Measurements from ENCODE around the gene FARS2.

DNA sequence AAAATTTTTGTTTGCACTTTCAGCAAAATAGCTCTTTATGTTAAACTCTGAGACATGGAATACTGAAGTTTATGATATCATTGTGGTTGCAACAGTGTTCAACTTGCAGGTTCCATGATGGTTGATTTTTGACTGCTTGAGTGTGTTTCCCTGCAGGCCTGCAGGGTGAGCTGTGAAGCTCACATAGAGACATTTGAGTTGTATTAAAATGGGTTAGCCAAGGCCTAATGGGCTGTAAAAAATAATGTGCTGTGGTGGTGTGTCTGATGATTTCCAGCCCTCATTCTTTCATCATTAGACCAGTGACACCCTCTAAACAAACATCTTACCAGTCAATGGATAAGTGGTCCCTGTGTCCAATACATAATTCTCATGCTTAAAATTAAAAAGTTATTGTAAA is 321.4 kb downstream of the FARS2 start:
- TF ChIP-seq, protein P1, sequence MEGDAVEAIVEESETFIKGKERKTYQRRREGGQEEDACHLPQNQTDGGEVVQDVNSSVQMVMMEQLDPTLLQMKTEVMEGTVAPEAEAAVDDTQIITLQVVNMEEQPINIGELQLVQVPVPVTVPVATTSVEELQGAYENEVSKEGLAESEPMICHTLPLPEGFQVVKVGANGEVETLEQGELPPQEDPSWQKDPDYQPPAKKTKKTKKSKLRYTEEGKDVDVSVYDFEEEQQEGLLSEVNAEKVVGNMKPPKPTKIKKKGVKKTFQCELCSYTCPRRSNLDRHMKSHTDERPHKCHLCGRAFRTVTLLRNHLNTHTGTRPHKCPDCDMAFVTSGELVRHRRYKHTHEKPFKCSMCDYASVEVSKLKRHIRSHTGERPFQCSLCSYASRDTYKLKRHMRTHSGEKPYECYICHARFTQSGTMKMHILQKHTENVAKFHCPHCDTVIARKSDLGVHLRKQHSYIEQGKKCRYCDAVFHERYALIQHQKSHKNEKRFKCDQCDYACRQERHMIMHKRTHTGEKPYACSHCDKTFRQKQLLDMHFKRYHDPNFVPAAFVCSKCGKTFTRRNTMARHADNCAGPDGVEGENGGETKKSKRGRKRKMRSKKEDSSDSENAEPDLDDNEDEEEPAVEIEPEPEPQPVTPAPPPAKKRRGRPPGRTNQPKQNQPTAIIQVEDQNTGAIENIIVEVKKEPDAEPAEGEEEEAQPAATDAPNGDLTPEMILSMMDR (IDR thresholded peaks at IDR 0.05), result no peak
- TF ChIP-seq POLR2A (IDR thresholded peaks at IDR 0.05) (no peak), POLR2AphosphoS5 (IDR thresholded peaks at IDR 0.05) (no peak)

Measured in transverse colon (tissue), 4 donors.